PC-9 (cell line): ENCODE measurements around the gene LCE3E. TPM values are rescaled to one million over a fixed set of nuclear protein-coding genes. Genes with fewer than 3 reads are reported as not detected.
"Not testable (repeated sequence)": the region's sequence is repeated elsewhere in the genome, so short reads cannot be mapped to it uniquely, and the experiment has no call there.

Experiments used
- BruUV-seq: library from RNA; stranded (reverse); fragments of 400-500 nt; replicated peaks from 2 replicates; lab custom pipeline; 2021; lab: Mats Ljungman, UMichigan
- CTCF ChIA-PET: fragments of 300-600 bp; sonication (Branson Sonifier 250); formaldehyde crosslinking; loops from one replicate; lab custom pipeline; 2022; ENCODE audit warnings: antibody characterized with exemption; lab: Charles Lee
- POLR2A ChIA-PET: fragments of 300-600 bp; sonication (Branson Sonifier 250); formaldehyde crosslinking; loops from one replicate; lab custom pipeline; 2022; ENCODE audit warnings: antibody characterized with exemption; ENCODE audit not compliant: unreplicated experiment; lab: Charles Lee
- DNase-seq, 2 experiments: peaks; one replicate each; pipeline versions ENCODE4 v3.0.0 to v3.0.0-alpha.2; 2015 to 2022; ENCODE audit warnings: mixed read lengths in 1 of 2
- H2AFZ ChIP-seq: fragments of 200-600 bp; sonication (generic); 2 replicates; pipeline ENCODE4 v1.8.1; 2017; ENCODE audit warnings: antibody characterized with exemption
- H3F3A ChIP-seq: fragments of 200-600 bp; sonication (generic); 2 replicates; pipeline ENCODE4 v1.8.1; 2017; ENCODE audit warnings: antibody characterized with exemption, mild to moderate bottlenecking, low read depth; ENCODE audit not compliant: insufficient read depth
- H3K27ac ChIP-seq: fragments of 200-600 bp; sonication (generic); 2 replicates; pipeline ENCODE4 v1.6.1; 2016; ENCODE audit warnings: mixed run types
- H3K27me3 ChIP-seq: fragments of 200-600 bp; sonication (generic); 2 replicates; pipeline ENCODE4 v1.6.1; 2016; ENCODE audit warnings: low read depth, mixed run types; ENCODE audit not compliant: insufficient read depth
- H3K36me3 ChIP-seq: fragments of 200-600 bp; sonication (generic); 2 replicates; pipeline ENCODE4 v1.6.1; 2016; ENCODE audit warnings: low read depth, mixed run types
- H3K4me1 ChIP-seq: fragments of 200-600 bp; sonication (generic); replicated peaks from 2 replicates; pipeline ENCODE4 v1.6.1; 2016; ENCODE audit warnings: mixed run types; ENCODE audit not compliant: insufficient read depth
- H3K4me2 ChIP-seq: fragments of 200-600 bp; sonication (generic); 2 replicates; pipeline ENCODE4 v1.6.1; 2017; ENCODE audit warnings: mixed run types
- H3K4me3 ChIP-seq: fragments of 200-600 bp; sonication (generic); 2 replicates; pipeline ENCODE4 v1.6.1; 2016; ENCODE audit warnings: mixed run types
- H3K79me2 ChIP-seq: fragments of 200-600 bp; sonication (generic); 2 replicates; pipeline ENCODE4 v1.6.1; 2017; ENCODE audit warnings: low read depth, mixed run types
- H3K9me2 ChIP-seq: fragments of 200-600 bp; sonication (generic); 2 replicates; pipeline ENCODE4 v1.8.1; 2017; ENCODE audit warnings: mild to moderate bottlenecking; ENCODE audit not compliant: insufficient read depth
- H3K9me3 ChIP-seq: fragments of 200-600 bp; sonication (generic); 2 replicates; pipeline ENCODE4 v1.8.1; 2016; ENCODE audit warnings: low read depth; ENCODE audit not compliant: insufficient read depth
- H4K20me1 ChIP-seq: fragments of 200-600 bp; sonication (generic); 2 replicates; pipeline ENCODE4 v1.8.1; 2017; ENCODE audit not compliant: insufficient read depth
- CTCF ChIP-seq: fragments of 200-600 bp; sonication (generic); conservative IDR thresholded peaks from 2 replicates; pipeline ENCODE4 v1.6.1; 2017; ENCODE audit warnings: mixed run types, antibody characterized with exemption, mild to moderate bottlenecking, moderate library complexity
- EZH2 ChIP-seq: fragments of 200-600 bp; sonication (generic); IDR thresholded peaks from 2 replicates; pipeline ENCODE4 v1.8.0; 2017; ENCODE audit warnings: antibody characterized with exemption, low read depth
- intact Hi-C: fragments of 100-400 bp; cut with micrococcal nuclease; formaldehyde crosslinking; loops from one replicate; pipeline ENCODE4 v1.10.0; 2022; ENCODE audit not compliant: unreplicated experiment
- total RNA-seq: library from RNA; stranded (reverse); gene quantifications from 2 replicates; pipeline ENCODE4 v1.2.3, GENCODE V29; 2021

LCE3E gene
- total RNA-seq, 1 experiment from 2014 or later, result not detected

GRCh38 chr1:152565535-152566215 lies 905 bp downstream of the LCE3E start:
- no peaks in the 10 kb centered on the region for H3K36me3 ChIP-seq
- H2AFZ ChIP-seq, result no peak overlapping the region
- H3K4me1 ChIP-seq, result no peaks in the 10 kb centered on the region
- ChIA-PET CTCF (no interaction called here), POLR2A (no interaction called here)
- H3K9me3 ChIP-seq, result no peaks in the 10 kb centered on the region
- no peaks in the 10 kb centered on the region for H3K9me2 ChIP-seq
- H3F3A ChIP-seq, result no peaks in the 10 kb centered on the region
- no peak for DNase-seq
- H3K27me3 ChIP-seq, result no peaks in the 10 kb centered on the region
- H4K20me1 ChIP-seq, result no peaks in the 10 kb centered on the region
- intact Hi-C loops, result no loop called here
- no TSS peak for BruUV-seq
- no peaks in the 10 kb centered on the region for H3K79me2 ChIP-seq
- H3K27ac ChIP-seq, result no peak overlapping the region
- no peak overlapping the region for H3K4me3 ChIP-seq
- H3K4me2 ChIP-seq, result no peak overlapping the region
- TF ChIP-seq CTCF, result no peak
- TF ChIP-seq EZH2, result no peak

GRCh38 chr1:152565115-152565514 lies 1.5 kb downstream of the LCE3E start:
- TF ChIP-seq CTCF, result no peak
- no peak for TF ChIP-seq EZH2
- ChIA-PET CTCF (no interaction called here), POLR2A (no interaction called here)
- H3K4me2 ChIP-seq, result no peak overlapping the region
- no peaks in the 10 kb centered on the region for H3K9me3 ChIP-seq
- intact Hi-C loops, result no loop called here
- no peak overlapping the region for H3K4me3 ChIP-seq
- H3K36me3 ChIP-seq, result no peaks in the 10 kb centered on the region
- H3K4me1 ChIP-seq, result no peaks in the 10 kb centered on the region
- H4K20me1 ChIP-seq, result no peaks in the 10 kb centered on the region
- BruUV-seq, result no TSS peak
- no peak overlapping the region for H3K27ac ChIP-seq
- no peak overlapping the region for H2AFZ ChIP-seq
- DNase-seq, result no peak
- H3F3A ChIP-seq, result no peaks in the 10 kb centered on the region
- H3K9me2 ChIP-seq, result no peaks in the 10 kb centered on the region
- H3K79me2 ChIP-seq, result no peaks in the 10 kb centered on the region
- H3K27me3 ChIP-seq, result no peaks in the 10 kb centered on the region

- H3K27me3 ChIP-seq, H3K27ac ChIP-seq, H3K36me3 ChIP-seq, H3K4me2 ChIP-seq, H3K9me2 ChIP-seq, POLR2A ChIA-PET, DNase-seq, H3K4me3 ChIP-seq, H2AFZ ChIP-seq, H3K9me3 ChIP-seq, H3K79me2 ChIP-seq, BruUV-seq, intact Hi-C loops, CTCF ChIA-PET, H3K4me1 ChIP-seq, H3F3A ChIP-seq, H4K20me1 ChIP-seq: not testable (repeated sequence)
These were observed 18.2 kb downstream of the LCE3E start for GRCh38 chr1:152548358-152548757.

- H3K79me2 ChIP-seq, result no peaks in the 10 kb centered on the region
- H3K4me1 ChIP-seq, result no peaks in the 10 kb centered on the region
- H3K4me3 ChIP-seq, result no peak overlapping the region
- H3K9me3 ChIP-seq, result no peaks in the 10 kb centered on the region
- DNase-seq, result no peak
- TF ChIP-seq CTCF, result no peak
- no peak for TF ChIP-seq EZH2
- no peaks in the 10 kb centered on the region for H4K20me1 ChIP-seq
- no TSS peak for BruUV-seq
- no peak overlapping the region for H2AFZ ChIP-seq
- ChIA-PET POLR2A (no interaction called here), CTCF (no interaction called here)
- no peaks in the 10 kb centered on the region for H3F3A ChIP-seq
- H3K9me2 ChIP-seq, result no peaks in the 10 kb centered on the region
- H3K27ac ChIP-seq, result no peak overlapping the region
- intact Hi-C loops, result no loop called here
- no peaks in the 10 kb centered on the region for H3K36me3 ChIP-seq
- H3K27me3 ChIP-seq, result no peaks in the 10 kb centered on the region
- H3K4me2 ChIP-seq, result no peak overlapping the region
These were observed 19.9 kb downstream of the LCE3E start for GRCh38 chr1:152546704-152547103.
